Adrenal gland (tissue), 12 donors: ENCODE measurements around the gene CCDC149. TPM values are rescaled to one million over a fixed set of nuclear protein-coding genes. Genes with fewer than 3 reads are reported as not detected.

ENCODE experiments used
- DNase-seq, 7 donors: peaks; one replicate each; pipeline ENCODE4 v3.0.0-alpha.2; 2019 to 2020
- H3K27ac ChIP-seq, 5 donors: fragments of 200-600 bp; sonication (generic) in 4 of 5; 1 replicate in 3 of 5; 2 replicates in 2 of 5; pipeline versions ENCODE4 v1.5.1 to v1.8.0; 2016 to 2020; ENCODE audit warnings: mild to moderate bottlenecking in 1 of 5
- H3K27me3 ChIP-seq: fragments of 200-600 bp; 2 replicates; pipeline ENCODE4 v1.8.0; 2021
- H3K36me3 ChIP-seq, 2 donors: fragments of 200-600 bp; replicated peaks in 1 of 2; 1 replicate in 1 of 2; 2 replicates in 1 of 2; pipeline versions ENCODE4 v1.5.1 to v1.8.0; 2018 to 2022
- H3K4me1 ChIP-seq, 2 donors: fragments of 200-600 bp; replicated peaks in 1 of 2; 1 replicate in 1 of 2; 2 replicates in 1 of 2; pipeline versions ENCODE4 v1.5.1 to v1.8.0; 2018 to 2021
- H3K4me3 ChIP-seq, 4 donors: fragments of 200-600 bp; sonication (generic) in 3 of 4; one replicate each; pipeline ENCODE4 v1.5.1; 2016 to 2018
- H3K9me3 ChIP-seq, 3 donors: fragments of 200-600 bp; sonication (generic) in 1 of 3; replicated peaks in 1 of 3; 1 replicate in 2 of 3; 2 replicates in 1 of 3; pipeline versions ENCODE4 v1.5.1 to v1.8.0; 2016 to 2021
- CTCF ChIP-seq, 6 experiments: fragments of 450-650 bp in 4 of 6; fragments of 200-600 bp in 2 of 6; sonication (generic) in 1 of 6; IDR thresholded peaks; 1 replicate in 5 of 6; 2 replicates in 1 of 6; pipeline versions ENCODE4 v1.5.1 to v1.8.0; 2016 to 2021; ENCODE audit warnings: antibody characterized with exemption in 6 of 6, mild to moderate bottlenecking in 2 of 6, moderate library complexity in 1 of 6
- POLR2A ChIP-seq, 2 donors: fragments of 450-650 bp; IDR thresholded peaks; one replicate each; pipeline ENCODE4 v1.6.1; 2017; ENCODE audit warnings: antibody characterized with exemption in 2 of 2, mild to moderate bottlenecking in 2 of 2, moderate library complexity in 1 of 2
- WGBS, 4 donors: extraction: QIAGEN DNeasy Blood & Tissue Kit in 2 of 4; methylation state at CpG; one replicate each; pipeline versions ENCODE4 v1.1.5 to v1.1.7; 2013 to 2017; 5-methylcytosine and 5-hydroxymethylcytosine counted together
- intact Hi-C, 2 donors: fragments of 100-400 bp; cut with DNase I; formaldehyde crosslinking; loops; one replicate each; pipeline versions ENCODE4 v1.14.1 to v1.15.0; 2022 to 2023
- polyA plus RNA-seq, 3 donors: library from polyadenylated mRNA; stranded (reverse); fragments of 200-250 nt in 2 of 3; fragments of 350-450 nt in 1 of 3; fragmentation: Illumina TruSeq in 1 of 3; extraction: RNeasy Lipid Tissue Mini Kit (QIAGEN cat#74804) in 1 of 3; gene quantifications; one replicate each; pipeline ENCODE4 v1.2.3, GENCODE V29; 2013 to 2014
- total RNA-seq, 9 donors: library from RNA; depleted of rRNA in 4 of 9; stranded (reverse); fragments of >200 nt in 4 of 9; fragments of 120-200 nt in 1 of 9; fragmentation: NEBNext Ultra II Directional in 1 of 9; extraction: Animal tissue kit (Norgen Biotek cat#: 25700) in 1 of 9; gene quantifications; one replicate each; pipeline versions ENCODE4 v1.1.0 to v1.2.4, GENCODE V29; 2013 to 2023
- donor health status: healthy with polysubstance abuse.
- donor health status: Bipolar disorder and iron deficiency.
- donor health status: DM: yes; HTN: yes; CAD: no.
- donor health status: DM: no; HTN: no; CAD: no.
- donor health status: DM: no; HTN: no; CAD: no.
- donor health status: DM: yes; HTN: yes; CAD: no.

CCDC149 gene
- total and polyA plus RNA-seq, 12 donors, result 3.6 to 13.0 (median 8.4) TPM

GRCh38 chr4:24837336-24837735 lies 75.5 kb downstream of the CCDC149 start:
- Histone ChIP-seq H3K9me3 (no peaks in the 10 kb centered on the region), H3K4me1 (no peaks in the 10 kb centered on the region), H3K36me3 (no peaks in the 10 kb centered on the region), H3K4me3 (no peak overlapping the region), H3K27me3 (no peaks in the 10 kb centered on the region), H3K27ac (no peak overlapping the region)
- intact Hi-C loops, result no loop called here
- no peak for TF ChIP-seq CTCF (IDR thresholded peaks at IDR 0.05)
- TF ChIP-seq POLR2A (IDR thresholded peaks at IDR 0.05), result no peak
- no peak for DNase-seq
- 90 to 92% (median 91%) methylated on average over 7 of the region's 7 CpGs for WGBS, 4 donors

- no peak for DNase-seq
- Histone ChIP-seq H3K27ac (no peak overlapping the region), H3K27me3 (no peaks in the 10 kb centered on the region)
Observed at GRCh38 chr4:24836661-24837242, 76.1 kb downstream of the CCDC149 start.

GRCh38 chr4:24835696-24836095 lies 77.1 kb downstream of the CCDC149 start:
- Histone ChIP-seq H3K27ac (no peak overlapping the region), H3K4me1 (no peaks in the 10 kb centered on the region), H3K4me3 (no peak overlapping the region), H3K27me3 (no peaks in the 10 kb centered on the region), H3K36me3 (no peaks in the 10 kb centered on the region), H3K9me3 (no peaks in the 10 kb centered on the region)
- intact Hi-C loops, result no loop called here
- WGBS, 4 donors, result 91 to 96% (median 93%) methylated on average over 4 of the region's 4 CpGs
- no peak for DNase-seq
- no peak for TF ChIP-seq CTCF (IDR thresholded peaks at IDR 0.05)
- no peak for TF ChIP-seq POLR2A (IDR thresholded peaks at IDR 0.05)

More at GRCh38 chr4:24836661-24837242, 76.1 kb downstream of the CCDC149 start:
- 88 to 94% (median 90%) methylated on average over 6 of the region's 6 CpGs for WGBS, 4 donors
- Histone ChIP-seq H3K4me1 (no peaks in the 10 kb centered on the region), H3K4me3 (no peak overlapping the region), H3K36me3 (no peaks in the 10 kb centered on the region), H3K9me3 (no peaks in the 10 kb centered on the region)
- intact Hi-C loops, result no loop called here
- TF ChIP-seq POLR2A (IDR thresholded peaks at IDR 0.05) (no peak), CTCF (IDR thresholded peaks at IDR 0.05) (no peak)

- Histone ChIP-seq H3K4me3 (no peak overlapping the region), H3K27me3 (no peaks in the 10 kb centered on the region), H3K4me1 (no peaks in the 10 kb centered on the region), H3K36me3 (peaks cover 0 to 5% of the 10 kb centered on the region in 2 donors), H3K27ac (no peak overlapping the region), H3K9me3 (no peaks in the 10 kb centered on the region)
- intact Hi-C loops, result no loop called here
- DNase-seq, result no peak
- WGBS, 4 donors, result 85 to 96% (median 92%) methylated on average over 3 of the region's 3 CpGs
- TF ChIP-seq POLR2A (IDR thresholded peaks at IDR 0.05) (no peak), CTCF (IDR thresholded peaks at IDR 0.05) (no peak)
Observed at GRCh38 chr4:24831637-24832036, 81.2 kb downstream of the CCDC149 start.
